NCI-H748 treated with DMSO at 0.1 percent for 48 hours (cell line): ENCODE measurements around the gene FKBP6.
"Not testable (repeated sequence)": the region's sequence is repeated elsewhere in the genome, so short reads cannot be mapped to it uniquely, and the experiment has no call there.

Experiments
- DNase-seq: peaks from one replicate; lab custom pipeline; 2025; lab: John Stamatoyannopoulos, UW

Gene FKBP6

GRCh38 chr7:73395538-73396503 is 67.9 kb downstream of the FKBP6 start:
- DNase-seq, result no peak

- DNase-seq, result no peak
These were observed 69.7 kb downstream of the FKBP6 start for GRCh38 chr7:73397521-73398281.

- not testable (repeated sequence) for DNase-seq
These were observed 71.5 kb downstream of the FKBP6 start for GRCh38 chr7:73399185-73400050.

GRCh38 chr7:73404860-73405259 is 76.9 kb downstream of the FKBP6 start:
- DNase-seq, result not testable (repeated sequence)
